22Rv1 (cell line): ENCODE results near the gene TMEM163.

Experiments
- CTCF ChIP-seq: fragments of 450-650 bp; IDR thresholded peaks from 2 replicates; pipeline ENCODE4 v1.5.1; 2017; ENCODE audit warnings: mild to moderate bottlenecking
- ZFX ChIP-seq: fragments of 450-650 bp; IDR thresholded peaks from 2 replicates; pipeline ENCODE4 v1.6.1; 2017; ENCODE audit warnings: antibody characterized with exemption, borderline replicate concordance

- TF ChIP-seq CTCF, result no peak
- no peak for TF ChIP-seq ZFX
Measured at GRCh38 chr2:134581877-134582546, 136.8 kb downstream of the TMEM163 start.
